T-helper 1 cell treated with Interleukin-12 subunit alpha and Interleukin-12 subunit beta and Interleukin-4 antibody, amounts not matched to agents 30 μg/mL and 1 μg/mL, for 36 hours (primary cell): Measurements from ENCODE around the gene ANGEL1.
A peak's percentile ranks its signal among the peaks of the same experiment; 100 is the strongest.

Experiments
- H3K27ac Mint-ChIP-seq: one replicate; pipeline ENCODE4 v1.8.0; 2021; ENCODE audit warnings: mild to moderate bottlenecking, mixed read lengths
- H3K27me3 Mint-ChIP-seq: one replicate; pipeline ENCODE4 v1.8.0; 2021; ENCODE audit warnings: low read depth, mixed read lengths
- H3K36me3 Mint-ChIP-seq: one replicate; pipeline ENCODE4 v1.8.0; 2021; ENCODE audit warnings: low read depth, mixed read lengths
- H3K4me1 Mint-ChIP-seq: one replicate; pipeline ENCODE4 v1.8.0; 2021; ENCODE audit warnings: low read depth, mixed read lengths
- H3K4me3 Mint-ChIP-seq: one replicate; pipeline ENCODE4 v1.8.0; 2021; ENCODE audit warnings: mild to moderate bottlenecking, moderate library complexity, mixed read lengths
- H3K9me3 Mint-ChIP-seq: one replicate; pipeline ENCODE4 v1.8.0; 2021; ENCODE audit warnings: mixed read lengths

The ANGEL1 gene, protein sequence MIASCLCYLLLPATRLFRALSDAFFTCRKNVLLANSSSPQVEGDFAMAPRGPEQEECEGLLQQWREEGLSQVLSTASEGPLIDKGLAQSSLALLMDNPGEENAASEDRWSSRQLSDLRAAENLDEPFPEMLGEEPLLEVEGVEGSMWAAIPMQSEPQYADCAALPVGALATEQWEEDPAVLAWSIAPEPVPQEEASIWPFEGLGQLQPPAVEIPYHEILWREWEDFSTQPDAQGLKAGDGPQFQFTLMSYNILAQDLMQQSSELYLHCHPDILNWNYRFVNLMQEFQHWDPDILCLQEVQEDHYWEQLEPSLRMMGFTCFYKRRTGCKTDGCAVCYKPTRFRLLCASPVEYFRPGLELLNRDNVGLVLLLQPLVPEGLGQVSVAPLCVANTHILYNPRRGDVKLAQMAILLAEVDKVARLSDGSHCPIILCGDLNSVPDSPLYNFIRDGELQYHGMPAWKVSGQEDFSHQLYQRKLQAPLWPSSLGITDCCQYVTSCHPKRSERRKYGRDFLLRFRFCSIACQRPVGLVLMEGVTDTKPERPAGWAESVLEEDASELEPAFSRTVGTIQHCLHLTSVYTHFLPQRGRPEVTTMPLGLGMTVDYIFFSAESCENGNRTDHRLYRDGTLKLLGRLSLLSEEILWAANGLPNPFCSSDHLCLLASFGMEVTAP

DNA sequence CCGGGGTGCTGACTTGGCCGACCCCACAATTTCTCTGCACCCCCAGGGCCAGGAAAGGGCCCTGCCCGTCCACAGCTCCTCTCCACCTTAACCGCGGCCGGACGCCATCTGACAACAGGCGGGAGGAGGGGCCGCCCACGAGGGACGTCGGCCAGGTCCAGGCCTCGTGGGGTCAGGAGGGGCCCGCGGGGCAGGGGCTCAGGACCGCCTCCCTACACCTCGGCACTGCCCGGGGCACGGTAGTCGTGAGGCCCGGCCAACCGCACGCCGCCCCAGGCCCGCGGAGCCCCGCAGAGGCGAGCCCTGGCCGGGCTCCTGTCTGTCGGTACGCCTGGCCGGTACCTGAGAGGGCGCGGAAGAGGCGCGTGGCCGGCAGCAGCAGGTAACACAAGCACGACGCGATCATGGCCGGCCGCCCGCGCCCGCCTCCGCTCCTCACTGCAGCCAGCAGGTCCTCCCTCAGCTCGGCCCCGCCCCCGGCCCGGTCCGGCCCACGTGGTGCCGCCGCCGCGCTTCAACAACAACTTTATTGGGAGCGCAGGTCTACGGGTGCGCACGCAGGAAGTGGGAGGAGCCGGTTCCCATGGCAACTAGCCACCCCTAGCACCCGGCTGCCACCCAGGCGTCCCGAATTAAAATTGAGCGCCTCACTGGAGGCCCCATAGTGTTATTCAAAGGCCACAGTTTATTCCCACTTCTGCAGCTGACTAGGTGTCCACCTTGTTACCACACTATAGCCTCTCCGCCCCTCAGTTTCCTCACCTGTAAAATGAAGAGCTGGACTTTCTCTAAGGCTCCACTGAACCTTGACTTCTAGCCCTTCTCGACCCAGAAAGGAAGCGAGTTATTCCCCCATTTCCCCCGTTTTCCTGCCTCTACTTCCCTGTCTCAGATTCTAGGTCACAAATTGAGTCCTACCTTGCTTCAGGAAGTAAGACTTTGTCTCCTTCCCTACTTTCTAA, at the start of gene ANGEL1:
TSS of gene ANGEL1 (minus strand) at position 461 of the 962 bp plus-strand sequence. CDS start at position 406, 55 bp downstream.
- H3K9me3 Mint-ChIP-seq, result no peaks in the 10 kb centered on the region
- no peaks in the 10 kb centered on the region for H3K27me3 Mint-ChIP-seq
- peak within 1 kb of the TSS; percentile 92 for H3K4me3 Mint-ChIP-seq

DNA sequence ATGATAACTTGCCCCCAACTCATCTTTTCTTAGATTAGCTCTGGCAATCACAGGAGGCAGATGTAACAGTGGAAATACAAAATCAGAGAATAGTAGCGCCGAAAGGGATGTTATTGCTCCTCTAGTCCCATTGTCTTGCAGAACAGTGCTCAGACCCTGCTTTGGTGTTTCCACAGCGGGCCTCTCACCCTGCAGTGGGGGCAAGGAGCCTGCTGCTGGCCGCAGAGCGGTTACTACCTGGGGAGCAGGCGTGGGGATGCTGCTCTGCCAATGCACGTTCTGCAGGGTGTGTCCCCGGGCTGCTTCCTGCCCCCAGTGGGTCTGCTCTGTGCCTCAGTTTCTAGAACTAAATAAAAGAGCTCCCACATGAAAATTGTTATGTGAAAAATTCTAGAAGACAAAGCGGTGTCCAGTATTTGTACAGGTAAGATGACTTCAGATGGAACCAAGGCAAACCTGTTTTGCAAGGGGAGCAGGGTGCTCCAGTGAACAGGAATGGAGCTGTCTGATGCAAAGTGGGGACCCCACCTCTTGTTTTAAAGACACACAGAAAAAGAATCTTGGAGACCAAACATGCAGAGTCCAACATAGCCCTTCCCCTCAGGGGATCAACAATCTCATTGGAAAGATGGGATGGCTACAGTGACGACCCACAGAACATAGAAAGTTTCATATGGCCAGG, 49.0 kb upstream of the ANGEL1 start:
- Mint-ChIP-seq H3K27me3 (peaks cover 15% of the 10 kb centered on the region), H3K4me1 (no peaks in the 10 kb centered on the region), H3K27ac (no peak overlapping the region), H3K36me3 (no peaks in the 10 kb centered on the region), H3K4me3 (no peak overlapping the region), H3K9me3 (no peaks in the 10 kb centered on the region)

More for the DNA sequence above, at the start of gene ANGEL1:
- Mint-ChIP-seq H3K36me3 (peaks cover 2% of the 10 kb centered on the region), H3K4me1 (peaks cover 18% of the 10 kb centered on the region), H3K27ac (peak within 1 kb of the TSS; percentile 89)

DNA sequence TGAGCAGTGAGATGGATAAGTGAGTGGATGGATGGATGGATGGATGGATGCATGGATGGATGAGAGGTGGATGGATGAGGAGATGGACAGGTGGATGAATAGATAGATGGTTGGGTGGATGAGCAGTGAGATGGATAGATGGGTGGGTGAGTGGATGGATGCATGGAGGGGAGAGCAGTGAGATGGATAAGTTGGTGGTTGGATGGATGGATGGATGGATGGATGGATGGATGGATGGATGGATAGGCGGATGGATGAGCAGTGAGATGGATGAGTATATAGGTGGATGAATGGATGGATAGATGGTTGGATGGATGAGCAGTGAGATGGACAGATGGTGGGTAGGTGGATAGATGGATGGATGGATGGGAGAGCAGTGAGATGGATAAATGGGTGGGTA, 44.1 kb upstream of the ANGEL1 start:
- H3K4me3 Mint-ChIP-seq, result no peak overlapping the region
- no peak overlapping the region for H3K27ac Mint-ChIP-seq
- H3K27me3 Mint-ChIP-seq, result peaks cover 21% of the 10 kb centered on the region
- no peaks in the 10 kb centered on the region for H3K36me3 Mint-ChIP-seq
- no peaks in the 10 kb centered on the region for H3K4me1 Mint-ChIP-seq
- H3K9me3 Mint-ChIP-seq, result no peaks in the 10 kb centered on the region

DNA sequence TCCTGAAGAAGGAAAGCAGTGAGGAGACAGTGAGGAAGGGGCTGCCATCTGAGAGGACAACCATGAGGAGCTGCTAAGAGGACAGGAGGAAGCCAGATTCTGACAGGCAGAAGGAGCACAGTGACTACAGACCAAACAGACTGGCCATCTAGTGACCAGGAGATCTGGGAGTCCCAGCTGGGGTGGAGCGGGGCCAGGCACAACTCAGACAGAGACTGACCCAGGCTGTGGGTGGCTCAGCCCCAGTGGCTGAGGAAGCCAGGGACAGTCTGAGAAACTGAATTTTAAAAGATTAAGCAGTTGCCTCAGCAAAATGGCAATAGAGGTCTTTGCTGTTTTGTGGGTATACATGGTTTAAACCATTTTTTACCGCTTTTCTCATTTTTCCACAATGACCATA, 42.4 kb upstream of the ANGEL1 start:
- no peak overlapping the region for H3K27ac Mint-ChIP-seq
- H3K36me3 Mint-ChIP-seq, result no peaks in the 10 kb centered on the region
- no peak overlapping the region for H3K4me3 Mint-ChIP-seq
- no peaks in the 10 kb centered on the region for H3K9me3 Mint-ChIP-seq
- H3K27me3 Mint-ChIP-seq, result peaks cover 21% of the 10 kb centered on the region
- H3K4me1 Mint-ChIP-seq, result no peaks in the 10 kb centered on the region

DNA sequence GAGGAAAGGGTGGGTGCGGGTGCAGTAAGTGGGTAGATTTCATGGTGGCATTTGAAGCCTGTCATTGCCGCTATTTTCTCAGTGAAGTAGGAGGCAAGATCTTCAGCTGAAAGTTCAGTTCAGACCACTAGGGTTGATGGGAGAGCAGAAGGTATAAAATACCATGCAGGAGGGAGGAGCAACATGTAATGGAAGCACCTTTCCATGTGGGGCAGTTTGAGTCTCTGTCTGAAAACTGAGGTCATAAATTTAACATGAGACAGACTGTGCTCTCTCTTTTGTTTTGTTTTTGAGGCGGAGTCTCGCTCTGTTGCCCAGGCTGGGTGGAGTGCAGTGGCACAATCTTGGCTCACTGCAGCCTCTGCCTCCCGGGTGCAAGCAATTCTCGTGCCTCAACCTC, 36.2 kb upstream of the ANGEL1 start:
- Mint-ChIP-seq H3K27ac (no peak overlapping the region), H3K4me3 (no peak overlapping the region), H3K9me3 (peaks cover 4% of the 10 kb centered on the region), H3K36me3 (no peaks in the 10 kb centered on the region), H3K4me1 (peaks cover 7% of the 10 kb centered on the region), H3K27me3 (peaks cover 7% of the 10 kb centered on the region)

DNA sequence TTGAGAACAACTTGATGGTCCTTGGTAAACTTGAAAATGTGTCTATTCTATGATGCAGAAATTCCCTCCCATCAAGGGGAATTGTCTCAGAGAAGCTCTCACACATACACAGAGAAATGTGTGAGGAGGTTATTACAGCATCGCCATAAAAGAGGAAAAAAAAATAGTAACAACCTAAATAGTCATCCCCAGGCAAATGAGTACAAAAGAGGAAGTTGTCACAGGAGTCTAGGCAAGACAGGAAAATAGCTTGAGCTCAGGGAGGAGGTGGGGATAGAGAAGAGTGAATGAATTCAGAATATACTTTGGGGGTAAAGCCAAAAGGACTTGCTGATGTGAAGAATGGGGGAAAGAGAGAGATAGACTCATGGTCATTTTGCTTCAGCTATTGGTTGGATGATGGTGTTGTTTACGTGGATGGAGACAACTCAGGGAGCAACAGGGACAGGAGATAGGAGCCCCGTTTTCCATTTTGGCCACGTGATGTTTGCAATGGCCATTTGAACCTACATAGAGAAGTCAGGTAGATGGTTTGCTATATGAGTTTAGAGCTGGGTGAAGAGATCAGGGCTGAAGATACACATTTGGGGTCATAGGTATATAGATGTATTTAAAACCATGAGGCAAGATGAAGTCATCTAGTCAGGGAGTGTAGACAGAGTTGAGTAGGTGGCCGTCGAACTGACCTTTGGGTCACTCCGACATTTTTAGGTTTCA, 33.8 kb upstream of the ANGEL1 start:
- H3K36me3 Mint-ChIP-seq, result no peaks in the 10 kb centered on the region
- H3K4me1 Mint-ChIP-seq, result peaks cover 7% of the 10 kb centered on the region
- peaks cover 4% of the 10 kb centered on the region for H3K9me3 Mint-ChIP-seq
- H3K4me3 Mint-ChIP-seq, result no peak overlapping the region
- H3K27me3 Mint-ChIP-seq, result peaks cover 13% of the 10 kb centered on the region
- no peak overlapping the region for H3K27ac Mint-ChIP-seq

DNA sequence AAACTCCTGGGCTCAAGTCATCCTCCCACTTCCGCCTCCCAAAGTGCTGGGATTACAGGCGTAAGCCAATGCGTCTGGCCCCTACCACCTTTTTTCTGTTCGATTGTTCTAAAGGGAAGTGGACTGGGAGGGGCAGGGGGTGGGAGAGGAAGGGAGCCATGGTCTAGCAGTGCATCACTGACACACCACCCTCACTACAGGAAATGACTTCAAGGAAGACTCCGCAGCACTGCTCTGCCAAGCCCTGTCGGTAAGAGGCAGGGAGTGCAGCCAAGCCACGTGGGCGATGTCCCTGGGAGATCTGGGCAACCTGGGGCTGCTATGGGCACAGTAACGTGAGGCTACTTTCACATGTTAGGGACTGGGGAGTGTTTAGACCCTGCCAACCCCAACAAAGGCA, 31.5 kb upstream of the ANGEL1 start:
- Mint-ChIP-seq H3K27me3 (peaks cover 18% of the 10 kb centered on the region), H3K27ac (peak overlapping the region; percentile 68), H3K9me3 (peaks cover 4% of the 10 kb centered on the region), H3K36me3 (no peaks in the 10 kb centered on the region), H3K4me1 (peaks cover 7% of the 10 kb centered on the region), H3K4me3 (no peak overlapping the region)

DNA sequence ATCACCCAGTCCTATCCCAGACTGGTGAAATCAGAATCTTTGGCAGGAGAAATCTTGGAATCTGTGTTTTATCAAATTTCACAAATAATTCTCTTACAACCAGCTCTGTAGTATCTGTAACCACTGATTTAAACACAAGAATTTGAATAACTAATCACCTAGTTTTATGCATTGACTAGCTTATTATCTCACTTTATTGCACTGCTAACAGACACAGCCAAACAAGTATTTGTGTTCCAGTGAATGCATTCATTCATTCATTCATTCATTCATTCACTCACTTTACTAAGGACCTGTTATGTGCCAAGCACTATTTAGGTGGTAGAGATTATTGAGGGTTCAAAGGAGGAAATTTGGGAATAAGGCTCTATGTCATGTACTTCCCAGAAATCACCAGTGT, 29.7 kb upstream of the ANGEL1 start:
- Mint-ChIP-seq H3K9me3 (peaks cover 4% of the 10 kb centered on the region), H3K36me3 (no peaks in the 10 kb centered on the region), H3K27ac (no peak overlapping the region), H3K27me3 (peaks cover 36% of the 10 kb centered on the region), H3K4me1 (peaks cover 7% of the 10 kb centered on the region), H3K4me3 (no peak overlapping the region)

DNA sequence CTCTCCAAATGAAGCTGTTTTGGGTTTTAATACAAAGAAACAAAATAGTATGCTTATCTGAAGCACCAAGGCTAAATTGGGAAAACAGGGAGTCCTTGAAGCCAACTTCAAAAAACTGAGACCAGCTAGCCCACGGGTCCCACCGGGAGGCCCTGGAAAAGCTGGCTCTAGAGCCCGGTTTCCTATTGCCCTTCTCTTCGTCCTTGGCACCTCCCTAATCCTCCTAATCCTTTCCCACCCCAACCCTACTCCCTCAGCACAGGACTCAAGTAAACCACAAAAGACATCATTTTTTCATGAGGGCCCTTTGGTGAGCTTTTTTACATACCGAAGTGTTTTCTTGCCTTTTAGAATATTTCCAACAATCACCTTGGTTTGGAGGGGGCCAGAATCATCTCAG, 24.8 kb upstream of the ANGEL1 start:
- no peaks in the 10 kb centered on the region for H3K4me1 Mint-ChIP-seq
- H3K9me3 Mint-ChIP-seq, result no peaks in the 10 kb centered on the region
- no peak overlapping the region for H3K27ac Mint-ChIP-seq
- H3K4me3 Mint-ChIP-seq, result no peak overlapping the region
- no peaks in the 10 kb centered on the region for H3K36me3 Mint-ChIP-seq
- peaks cover 32% of the 10 kb centered on the region for H3K27me3 Mint-ChIP-seq

DNA sequence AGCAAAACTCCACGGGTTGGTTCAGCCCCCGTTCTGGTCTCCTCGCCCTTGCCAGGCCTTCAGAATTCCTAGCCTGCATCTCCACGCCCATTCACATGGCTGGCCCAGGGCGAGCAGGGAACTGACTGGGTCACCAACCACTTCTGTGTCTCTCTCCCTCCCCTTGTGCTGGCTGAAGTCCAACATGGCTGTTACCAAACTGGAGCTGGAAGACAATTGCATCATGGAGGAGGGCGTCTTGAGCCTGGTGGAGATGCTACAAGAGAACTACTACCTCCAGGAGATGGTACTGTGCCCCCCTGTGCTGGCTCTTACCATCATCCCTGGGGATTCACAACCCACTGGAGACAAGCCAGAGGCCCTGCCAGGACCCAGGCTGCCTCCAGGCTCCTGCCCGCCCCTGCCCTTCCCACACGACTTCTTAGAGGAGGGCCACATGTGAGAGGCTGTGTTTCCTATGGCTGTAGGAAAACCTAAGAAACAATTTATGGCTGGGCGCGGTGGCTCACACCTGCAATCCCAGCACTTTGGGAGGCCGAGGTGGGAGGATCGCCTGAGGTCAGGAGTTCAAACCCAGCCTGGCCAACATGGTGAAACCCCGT, 23.4 kb upstream of the ANGEL1 start:
- H3K36me3 Mint-ChIP-seq, result no peaks in the 10 kb centered on the region
- no peak overlapping the region for H3K27ac Mint-ChIP-seq
- H3K4me3 Mint-ChIP-seq, result no peak overlapping the region
- peaks cover 30% of the 10 kb centered on the region for H3K27me3 Mint-ChIP-seq
- no peaks in the 10 kb centered on the region for H3K9me3 Mint-ChIP-seq
- no peaks in the 10 kb centered on the region for H3K4me1 Mint-ChIP-seq

DNA sequence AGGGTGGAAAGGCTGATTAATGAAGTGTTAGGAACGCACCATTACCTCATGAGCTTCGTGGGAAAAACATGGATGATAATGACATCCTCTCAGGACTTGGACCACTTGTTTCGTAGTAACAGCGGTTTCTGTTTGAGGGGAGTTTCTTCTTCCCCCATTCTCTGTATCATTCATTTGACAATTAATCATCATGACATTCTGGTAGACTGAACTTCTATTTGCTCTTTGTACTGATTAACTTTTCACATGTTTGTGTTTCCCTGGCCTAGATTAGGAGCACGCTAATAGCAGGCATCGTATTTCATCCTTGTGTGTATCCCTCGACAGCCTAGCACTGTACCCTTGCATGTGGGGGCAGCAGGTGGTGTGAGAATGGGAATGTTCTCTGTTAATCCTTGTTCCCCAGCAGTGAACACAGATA, 21.6 kb upstream of the ANGEL1 start:
- no peak overlapping the region for H3K4me3 Mint-ChIP-seq
- peaks cover 27% of the 10 kb centered on the region for H3K27me3 Mint-ChIP-seq
- no peaks in the 10 kb centered on the region for H3K9me3 Mint-ChIP-seq
- H3K4me1 Mint-ChIP-seq, result no peaks in the 10 kb centered on the region
- H3K36me3 Mint-ChIP-seq, result no peaks in the 10 kb centered on the region
- H3K27ac Mint-ChIP-seq, result no peak overlapping the region

DNA sequence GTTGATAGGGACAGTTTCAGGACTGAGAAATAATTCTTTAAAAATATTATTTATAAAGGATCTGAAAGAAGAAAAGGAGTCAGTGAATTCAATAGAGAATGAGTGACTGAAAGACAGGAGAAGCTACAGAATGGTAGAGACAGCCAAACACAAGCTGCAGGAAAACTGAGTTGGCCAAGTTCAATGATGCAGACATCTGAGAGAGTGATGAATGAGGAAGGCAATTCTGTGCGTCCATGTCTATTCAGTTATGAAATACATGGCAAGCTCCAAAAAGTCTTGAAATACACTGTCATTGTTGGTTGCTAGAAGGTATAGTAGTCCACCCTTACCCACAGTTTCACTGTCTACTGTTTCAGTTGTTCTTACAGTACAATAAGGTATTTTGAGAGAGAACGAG, 20.3 kb upstream of the ANGEL1 start:
- H3K27ac Mint-ChIP-seq, result no peak overlapping the region
- no peaks in the 10 kb centered on the region for H3K4me1 Mint-ChIP-seq
- peaks cover 18% of the 10 kb centered on the region for H3K27me3 Mint-ChIP-seq
- H3K9me3 Mint-ChIP-seq, result no peaks in the 10 kb centered on the region
- H3K4me3 Mint-ChIP-seq, result no peak overlapping the region
- H3K36me3 Mint-ChIP-seq, result no peaks in the 10 kb centered on the region

DNA sequence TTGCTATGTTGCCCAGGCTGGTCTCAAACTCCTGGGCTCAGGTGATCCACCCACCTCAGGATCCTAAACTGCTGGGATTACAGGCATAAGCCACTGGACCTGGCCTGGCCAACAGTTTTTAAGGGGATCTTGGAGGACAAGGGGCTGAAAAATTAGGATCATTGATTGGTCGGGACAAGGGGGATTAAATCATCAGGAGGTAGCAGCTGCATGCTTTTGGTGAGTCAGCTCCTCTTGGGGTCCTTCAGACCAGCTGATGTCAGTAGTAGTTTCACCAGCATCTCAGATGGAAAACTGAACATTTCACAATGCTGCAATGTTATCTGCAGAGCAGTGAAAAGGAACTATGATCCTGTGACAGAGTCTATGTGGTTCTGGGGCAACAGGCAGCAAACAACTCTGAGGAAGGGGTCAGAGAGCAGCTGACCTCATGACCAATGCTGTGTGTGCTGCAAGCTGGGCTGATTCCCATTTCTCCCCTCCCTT, 19.9 kb upstream of the ANGEL1 start:
- Mint-ChIP-seq H3K9me3 (no peaks in the 10 kb centered on the region), H3K4me1 (no peaks in the 10 kb centered on the region), H3K4me3 (no peak overlapping the region), H3K27ac (no peak overlapping the region), H3K27me3 (peaks cover 14% of the 10 kb centered on the region), H3K36me3 (no peaks in the 10 kb centered on the region)
